Hepatocyte (in vitro differentiated cells): ENCODE measurements around the gene GYPC. TPM values are rescaled to one million over a fixed set of nuclear protein-coding genes. Genes with fewer than 3 reads are reported as not detected.

Experiments used
- DNase-seq: peaks from one replicate; pipeline ENCODE4 v3.0.0-alpha.2; 2016; ENCODE audit warnings: low spot score
- H2AFZ ChIP-seq: fragments of 200-600 bp; sonication (generic); 2 replicates; pipeline ENCODE4 v1.6.0; 2016; ENCODE audit warnings: antibody characterized with exemption, mild to moderate bottlenecking
- H3K27ac ChIP-seq: fragments of 200-600 bp; sonication (generic); 2 replicates; pipeline ENCODE4 v1.5.1; 2016; ENCODE audit warnings: mild to moderate bottlenecking
- H3K27me3 ChIP-seq: fragments of 200-600 bp; sonication (generic); 2 replicates; pipeline ENCODE4 v1.6.1; 2016
- H3K36me3 ChIP-seq: fragments of 200-600 bp; sonication (generic); replicated peaks from 2 replicates; pipeline ENCODE4 v1.5.1; 2016; ENCODE audit warnings: low read depth; ENCODE audit not compliant: insufficient read depth
- H3K4me1 ChIP-seq: fragments of 200-600 bp; sonication (generic); 2 replicates; pipeline ENCODE4 v1.5.1; 2016; ENCODE audit warnings: mild to moderate bottlenecking, moderate library complexity; ENCODE audit not compliant: insufficient read depth
- H3K4me2 ChIP-seq: fragments of 200-600 bp; sonication (generic); 2 replicates; pipeline ENCODE4 v1.6.0; 2016
- H3K4me3 ChIP-seq: fragments of 200-600 bp; sonication (generic); 2 replicates; pipeline ENCODE4 v1.5.1; 2016; ENCODE audit warnings: mild to moderate bottlenecking
- H3K79me2 ChIP-seq: fragments of 200-600 bp; sonication (generic); 2 replicates; pipeline ENCODE4 v1.6.0; 2017; ENCODE audit warnings: mild to moderate bottlenecking
- H3K9me2 ChIP-seq: fragments of 200-600 bp; sonication (generic); replicated peaks from 2 replicates; pipeline ENCODE4 v1.6.0; 2017; ENCODE audit warnings: mild to moderate bottlenecking; ENCODE audit not compliant: insufficient read depth
- H3K9me3 ChIP-seq: fragments of 200-600 bp; sonication (generic); 2 replicates; pipeline ENCODE4 v1.5.1; 2016; ENCODE audit warnings: low read depth, mild to moderate bottlenecking
- H4K20me1 ChIP-seq: fragments of 200-600 bp; sonication (generic); 2 replicates; pipeline ENCODE4 v1.6.0; 2016; ENCODE audit warnings: mild to moderate bottlenecking; ENCODE audit not compliant: insufficient read depth, poor library complexity, severe bottlenecking
- CTCF ChIP-seq: fragments of 200-600 bp; sonication (generic); IDR thresholded peaks from 2 replicates; pipeline ENCODE4 v1.5.1; 2016; ENCODE audit warnings: antibody characterized with exemption, mild to moderate bottlenecking; ENCODE audit not compliant: poor library complexity
- EZH2 ChIP-seq: fragments of 200-600 bp; sonication (generic); IDR thresholded peaks from 2 replicates; pipeline ENCODE4 v1.6.1; 2016; ENCODE audit warnings: antibody characterized with exemption, mild to moderate bottlenecking, borderline replicate concordance
- EZH2phosphoT487 ChIP-seq: fragments of 200-600 bp; sonication (generic); IDR thresholded peaks from one replicate; pipeline ENCODE4 v1.6.1; 2018; ENCODE audit warnings: antibody characterized with exemption, mild to moderate bottlenecking, low read depth, moderate library complexity; ENCODE audit not compliant: unreplicated experiment, severe bottlenecking
- WGBS: methylation state at CpG from one replicate; pipeline ENCODE4 v1.1.6; 2016; ENCODE audit warnings: low lambda C conversion rate; ENCODE audit errors: missing lambda C conversion rate; 5-methylcytosine and 5-hydroxymethylcytosine counted together
- polyA plus RNA-seq: library from polyadenylated mRNA; unstranded; fragments of >200 nt; fragmentation: Nextera tagmentation; extraction: Ambion mirVana; gene quantifications from 2 replicates; pipeline ENCODE4 v1.2.1, GENCODE V29; 2016
- total RNA-seq: library from RNA; depleted of rRNA; stranded (reverse); fragments of >200 nt; gene quantifications from 2 replicates; pipeline ENCODE4 v1.2.3, GENCODE V29; 2014

Gene GYPC
- total and polyA plus RNA-seq, 2 experiments from 2014 or later = 35.0 to 87.7 TPM

GRCh38 chr2:126669772-126670171 is 13.8 kb downstream of the GYPC start:
- H3K4me3 ChIP-seq = no peak overlapping the region
- H3K9me3 ChIP-seq = no peaks in the 10 kb centered on the region
- no peak overlapping the region for H3K27ac ChIP-seq
- no peaks in the 10 kb centered on the region for H3K27me3 ChIP-seq
- H3K36me3 ChIP-seq = no peaks in the 10 kb centered on the region
- H3K4me2 ChIP-seq = no peak overlapping the region
- H4K20me1 ChIP-seq = no peaks in the 10 kb centered on the region
- H3K4me1 ChIP-seq = no peaks in the 10 kb centered on the region
- TF ChIP-seq EZH2phosphoT487 = no peak
- TF ChIP-seq CTCF = no peak
- no peak for TF ChIP-seq EZH2
- DNase-seq = no peak
- no peaks in the 10 kb centered on the region for H3K9me2 ChIP-seq
- WGBS = 61% methylated on average over 6 of the region's 6 CpGs
- no peak overlapping the region for H2AFZ ChIP-seq
- peaks cover 8% of the 10 kb centered on the region for H3K79me2 ChIP-seq

GRCh38 chr2:126671488-126671887 is 15.5 kb downstream of the GYPC start:
- H3K27ac ChIP-seq = no peak overlapping the region
- TF ChIP-seq EZH2 (no peak), EZH2phosphoT487 (no peak), CTCF (no peak)
- H2AFZ ChIP-seq = no peak overlapping the region
- no peaks in the 10 kb centered on the region for H4K20me1 ChIP-seq
- no peak overlapping the region for H3K4me2 ChIP-seq
- H3K9me2 ChIP-seq = no peaks in the 10 kb centered on the region
- H3K4me1 ChIP-seq = no peaks in the 10 kb centered on the region
- 99% methylated on average over 7 of the region's 7 CpGs for WGBS
- H3K9me3 ChIP-seq = peaks cover 7% of the 10 kb centered on the region
- H3K79me2 ChIP-seq = no peaks in the 10 kb centered on the region
- no peak for DNase-seq
- no peaks in the 10 kb centered on the region for H3K36me3 ChIP-seq
- no peak overlapping the region for H3K4me3 ChIP-seq
- H3K27me3 ChIP-seq = no peaks in the 10 kb centered on the region

GRCh38 chr2:126672980-126673605 is 17.1 kb downstream of the GYPC start:
- Histone ChIP-seq H3K4me3 (no peak overlapping the region), H3K36me3 (no peaks in the 10 kb centered on the region), H3K9me2 (no peaks in the 10 kb centered on the region), H3K4me2 (no peak overlapping the region), H3K27me3 (no peaks in the 10 kb centered on the region), H2AFZ (no peak overlapping the region), H3K27ac (no peak overlapping the region), H3K9me3 (peaks cover 7% of the 10 kb centered on the region), H4K20me1 (no peaks in the 10 kb centered on the region), H3K4me1 (no peaks in the 10 kb centered on the region), H3K79me2 (no peaks in the 10 kb centered on the region)
- no peak for DNase-seq
- 92% methylated on average over 12 of the region's 12 CpGs for WGBS
- TF ChIP-seq EZH2phosphoT487 (no peak), EZH2 (no peak), CTCF (no peak)
